ENCODE data around the gene ANXA5. TPM values are rescaled to one million over a fixed set of nuclear protein-coding genes. Genes with fewer than 3 reads are reported as not detected.

The ANXA5 gene
- total RNA-seq, 4 donors from 2014 or later = 59.2 to 181 (median 88.0) TPM

DNA sequence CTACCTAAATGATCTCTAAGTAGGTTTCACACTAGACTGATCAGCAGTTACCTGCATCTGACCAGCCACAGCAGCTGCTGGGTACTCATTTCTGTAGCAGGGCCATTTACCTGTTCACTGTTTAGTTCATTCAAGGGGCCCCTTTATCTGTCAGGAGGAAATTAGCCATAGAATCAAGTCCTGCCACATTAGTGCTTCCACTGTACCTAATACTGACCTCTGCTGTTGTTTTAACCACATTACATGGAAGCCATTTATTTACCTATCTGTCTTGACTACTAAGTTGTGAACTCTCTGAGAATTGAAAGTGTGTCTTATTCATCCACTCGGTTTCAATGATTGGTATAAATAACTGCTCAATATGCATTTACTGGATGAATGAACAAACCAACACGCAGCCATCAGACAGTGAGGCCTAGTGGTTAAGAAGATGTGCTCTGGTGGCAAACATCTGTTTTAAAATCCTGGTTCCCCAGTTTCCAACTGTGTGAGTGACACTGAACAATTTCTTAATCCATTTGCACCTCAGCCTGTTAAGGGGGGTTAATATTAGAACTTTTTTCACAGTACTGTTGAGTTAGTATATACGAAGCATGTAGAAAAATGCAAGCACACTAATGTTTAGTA, 30.0 kb upstream of the ANXA5 start:
- DNase-seq (no peak), ATAC-seq (peak in 1 of 2 donors; percentile 36)
- Histone ChIP-seq H3K36me3 (no peaks in the 10 kb centered on the region), H3K4me3 (no peak overlapping the region), H3K9me3 (no peaks in the 10 kb centered on the region), H3K27me3 (no peaks in the 10 kb centered on the region), H3K4me1 (no peaks in the 10 kb centered on the region), H3K27ac (no peak overlapping the region)
- intact Hi-C loops (cut with DNase I; ENCODE audit: low total_unique reads) (loop anchor here (1.0 to 10.0 kb wide), 3 partner anchors 29 to 534 kb away; no protein-coding TSS in a partner anchor), in situ Hi-C loops (cut with MboI; ENCODE audit: low sequenced_read_pairs in 4 of 4) (loop anchor here (10.0 to 25.0 kb wide), 4 partner anchors 239 to 539 kb away; no protein-coding TSS in a partner anchor)
- TF ChIP-seq CTCF (IDR thresholded peaks at IDR 0.05 in 4 of 5, conservative IDR thresholded peaks at IDR 0.05 in 1 of 5) = peak; percentile 24 to 63 (median 57)
- TF ChIP-seq POLR2A (IDR thresholded peaks at IDR 0.05) = no peak

DNA sequence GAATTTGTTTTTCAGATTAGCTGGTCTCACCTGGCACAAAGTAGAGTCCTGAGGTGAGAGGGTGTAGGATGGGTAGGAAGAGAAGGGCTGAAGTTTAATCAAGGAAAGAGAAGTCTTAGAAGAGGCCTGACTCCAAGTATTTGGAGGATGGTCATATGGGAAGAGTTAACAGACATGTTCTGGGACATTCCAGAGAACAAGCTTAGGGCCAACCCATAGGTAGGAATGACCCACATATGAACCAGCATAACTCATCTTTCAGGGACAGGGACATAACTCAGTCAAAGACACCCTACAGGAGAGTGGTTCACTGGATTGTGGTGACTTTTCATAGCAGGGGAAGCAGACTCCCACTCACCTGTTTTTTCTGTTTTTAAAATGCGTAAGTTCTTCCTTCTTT, 27.9 kb upstream of the ANXA5 start:
- Histone ChIP-seq H3K27ac (no peak overlapping the region), H3K27me3 (no peaks in the 10 kb centered on the region), H3K4me1 (no peaks in the 10 kb centered on the region), H3K4me3 (no peak overlapping the region), H3K36me3 (no peaks in the 10 kb centered on the region), H3K9me3 (no peaks in the 10 kb centered on the region)
- in situ Hi-C loops (cut with MboI; ENCODE audit: low sequenced_read_pairs in 4 of 4) (loop anchor here (10.0 to 25.0 kb wide), 4 partner anchors 237 to 537 kb away; no protein-coding TSS in a partner anchor), intact Hi-C loops (cut with DNase I; ENCODE audit: low total_unique reads) (loop anchor here (5.0 to 10.0 kb wide), 2 partner anchors 240 to 532 kb away; no protein-coding TSS in a partner anchor)
- no peak for ATAC-seq
- TF ChIP-seq CTCF (IDR thresholded peaks at IDR 0.05 in 4 of 5, conservative IDR thresholded peaks at IDR 0.05 in 1 of 5) = no peak
- TF ChIP-seq POLR2A (IDR thresholded peaks at IDR 0.05) = no peak
- no peak for DNase-seq

GRCh38 chr4:121721700-121722099, 24.9 kb upstream of the ANXA5 start:
- in situ Hi-C loops (cut with MboI; ENCODE audit: low sequenced_read_pairs in 4 of 4) = loop anchor here in 1 of 4 donors (10.0 kb wide), 1 partner anchor 237 kb away; no protein-coding TSS in a partner anchor

DNA sequence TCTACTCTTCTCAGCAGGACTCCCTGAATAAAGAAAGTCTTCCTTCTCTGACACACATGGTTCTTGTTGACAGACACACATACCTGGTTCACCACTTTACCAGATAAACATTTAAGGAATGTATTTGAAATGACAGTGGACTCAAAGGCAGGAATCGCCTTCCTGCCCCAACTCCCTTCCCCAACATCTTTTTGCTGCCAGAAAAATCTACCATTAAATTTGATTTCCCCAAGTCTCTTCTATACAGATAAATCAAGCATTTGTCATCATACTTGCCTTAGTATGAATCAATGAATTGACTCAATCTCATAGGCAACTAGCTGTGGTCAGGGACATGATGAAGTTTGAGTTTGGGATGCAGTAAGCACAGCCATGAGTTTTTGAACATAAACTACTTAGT, 23.3 kb upstream of the ANXA5 start:
- in situ Hi-C loops (cut with MboI; ENCODE audit: low sequenced_read_pairs in 4 of 4) = loop anchor here in 1 of 4 donors (10.0 kb wide), 1 partner anchor 235 kb away; no protein-coding TSS in a partner anchor
- H3K4me3 ChIP-seq = no peak overlapping the region
- H3K36me3 ChIP-seq = no peaks in the 10 kb centered on the region
- ATAC-seq = no peak
- no peaks in the 10 kb centered on the region for H3K9me3 ChIP-seq
- no peak overlapping the region for H3K27ac ChIP-seq
- TF ChIP-seq CTCF (IDR thresholded peaks at IDR 0.05 in 4 of 5, conservative IDR thresholded peaks at IDR 0.05 in 1 of 5) (no peak), POLR2A (IDR thresholded peaks at IDR 0.05) (no peak)
- DNase-seq = no peak
- no peaks in the 10 kb centered on the region for H3K27me3 ChIP-seq
- intact Hi-C loops (cut with DNase I; ENCODE audit: low total_unique reads) = loop anchor here (10.0 kb wide), 1 partner anchor 235 kb away; no protein-coding TSS in a partner anchor
- H3K4me1 ChIP-seq = no peaks in the 10 kb centered on the region

More at GRCh38 chr4:121721700-121722099, 24.9 kb upstream of the ANXA5 start:
- DNase-seq = no peak
- Histone ChIP-seq H3K9me3 (no peaks in the 10 kb centered on the region), H3K4me3 (no peak overlapping the region), H3K27me3 (no peaks in the 10 kb centered on the region), H3K36me3 (no peaks in the 10 kb centered on the region), H3K27ac (no peak overlapping the region), H3K4me1 (no peaks in the 10 kb centered on the region)
- intact Hi-C loops (cut with DNase I; ENCODE audit: low total_unique reads) = loop anchor here (10.0 kb wide), 1 partner anchor 237 kb away; no protein-coding TSS in a partner anchor
- no peak for ATAC-seq
- no peak for TF ChIP-seq CTCF (IDR thresholded peaks at IDR 0.05 in 4 of 5, conservative IDR thresholded peaks at IDR 0.05 in 1 of 5)
- TF ChIP-seq POLR2A (IDR thresholded peaks at IDR 0.05) = no peak
